NCI-H146 (cell line): Measurements from ENCODE around the gene PLCG2.
"Not testable (repeated sequence)": the region's sequence is repeated elsewhere in the genome, so short reads cannot be mapped to it uniquely, and the experiment has no call there.

Source experiments
- DNase-seq: peaks from one replicate; lab custom pipeline; 2025; lab: John Stamatoyannopoulos, UW

PLCG2 gene

GRCh38 chr16:81790277-81790676, 11.2 kb downstream of the PLCG2 start:
- no peak for DNase-seq

GRCh38 chr16:81790830-81791435, 11.8 kb downstream of the PLCG2 start:
- DNase-seq, result no peak

GRCh38 chr16:81792828-81793227, 13.7 kb downstream of the PLCG2 start:
- DNase-seq, result no peak

GRCh38 chr16:81795193-81795592, 16.1 kb downstream of the PLCG2 start:
- no peak for DNase-seq

GRCh38 chr16:81796035-81796434, 16.9 kb downstream of the PLCG2 start:
- no peak for DNase-seq

GRCh38 chr16:81796583-81797346, 17.7 kb downstream of the PLCG2 start:
- DNase-seq, result no peak

- no peak for DNase-seq
These were observed 18.4 kb downstream of the PLCG2 start for GRCh38 chr16:81797443-81797842.

GRCh38 chr16:81798311-81799137, 19.4 kb downstream of the PLCG2 start:
- DNase-seq, result no peak

GRCh38 chr16:81799138-81799504, 20.0 kb downstream of the PLCG2 start:
- no peak for DNase-seq

- not testable (repeated sequence) for DNase-seq
These were observed 22.6 kb downstream of the PLCG2 start for GRCh38 chr16:81801724-81802123.

GRCh38 chr16:81803332-81803731, 24.2 kb downstream of the PLCG2 start:
- DNase-seq, result no peak

GRCh38 chr16:81804134-81804610, 25.1 kb downstream of the PLCG2 start:
- no peak for DNase-seq

GRCh38 chr16:81806696-81807095, 27.6 kb downstream of the PLCG2 start:
- DNase-seq, result no peak

- no peak for DNase-seq
These were observed 28.8 kb downstream of the PLCG2 start for GRCh38 chr16:81807767-81808358.

GRCh38 chr16:81808933-81809480, 29.9 kb downstream of the PLCG2 start:
- DNase-seq, result no peak

GRCh38 chr16:81809567-81809966, 30.5 kb downstream of the PLCG2 start:
- no peak for DNase-seq

GRCh38 chr16:81810361-81810760, 31.3 kb downstream of the PLCG2 start:
- no peak for DNase-seq

GRCh38 chr16:81810894-81811538, 31.9 kb downstream of the PLCG2 start:
- DNase-seq, result no peak

- no peak for DNase-seq
These were observed 34.6 kb downstream of the PLCG2 start for GRCh38 chr16:81813648-81814047.

GRCh38 chr16:81814751-81815428, 35.8 kb downstream of the PLCG2 start:
- no peak for DNase-seq

- DNase-seq, result no peak
These were observed 36.3 kb downstream of the PLCG2 start for GRCh38 chr16:81815429-81815766.
